GM12878 (cell line): ENCODE data around the gene GRK2. TPM values are rescaled to one million over a fixed set of nuclear protein-coding genes. Genes with fewer than 3 reads are reported as not detected.
A peak's percentile ranks its signal among the peaks of the same experiment; 100 is the strongest.

Source experiments
- ATAC-seq: fragments of 200-7000 bp; cut with Tn5 transposase; 3 replicates; pipeline ENCODE4 v1.9.1; 2020; ENCODE audit warnings: mild to moderate bottlenecking, moderate library complexity
- BruUV-seq: library from RNA; stranded (reverse); fragments of 400-500 nt; replicated peaks from 2 replicates; lab custom pipeline; 2021; lab: Mats Ljungman, UMichigan
- CTCF ChIA-PET: fragments of 300-600 bp; sonication (Branson Sonifier 250); formaldehyde crosslinking; extraction: SDS; loops from one replicate; lab custom pipeline; 2021; ENCODE audit warnings: inconsistent platforms; lab: Yijun Ruan, JAX
- POLR2A ChIA-PET: fragments of 350-600 bp; formaldehyde crosslinking; extraction: SDS; loops from one replicate; lab custom pipeline; 2021; ENCODE audit warnings: inconsistent platforms; lab: Charles Lee
- RAD21 ChIA-PET: fragments of 300-600 bp; sonication (Branson Sonifier 250); formaldehyde crosslinking; loops from one replicate; lab custom pipeline; 2023; ENCODE audit warnings: antibody characterized with exemption; ENCODE audit not compliant: unreplicated experiment; lab: Charles Lee
- SMC1A ChIA-PET: fragments of 300-600 bp; sonication (Branson Sonifier 250); formaldehyde crosslinking; loops from one replicate; lab custom pipeline; 2023; ENCODE audit not compliant: unreplicated experiment, uncharacterized antibody; lab: Charles Lee
- DNase-seq: peaks from one replicate; pipeline ENCODE4 v3.0.0-alpha.2; 2011; ENCODE audit warnings: low read depth, low spot score
- FAIRE-seq: peaks from 3 replicates; lab custom pipeline; 2011; peaks lifted over from hg19 to GRCh38; lab: Jason Lieb, UNC
- H2AFZ ChIP-seq: 2 replicates; pipeline ENCODE4 v1.6.0; 2011; ENCODE audit warnings: low read depth, low read length, control low read depth; ENCODE audit not compliant: control insufficient read depth
- H3K27ac ChIP-seq: 2 replicates; pipeline ENCODE4 v1.5.1; 2011; ENCODE audit warnings: control low read depth; ENCODE audit not compliant: control insufficient read depth, insufficient read depth
- H3K27me3 ChIP-seq, 2 experiments: replicated peaks in 1 of 2; 2 replicates each; pipeline versions ENCODE4 v1.6.0 to v1.6.1; 2011; ENCODE audit warnings: low read length in 1 of 2; ENCODE audit not compliant: control insufficient read depth in 2 of 2, insufficient read depth in 2 of 2
- H3K36me3 ChIP-seq, 2 experiments: 2 replicates each; pipeline ENCODE4 v1.5.1; 2011; ENCODE audit warnings: low read length in 1 of 2; ENCODE audit not compliant: control insufficient read depth in 2 of 2, insufficient read depth in 2 of 2
- H3K4me1 ChIP-seq: 2 replicates; pipeline ENCODE4 v1.6.1; 2011; ENCODE audit warnings: mild to moderate bottlenecking, low read length, moderate library complexity, mixed read lengths; ENCODE audit not compliant: control insufficient read depth, insufficient read depth
- H3K4me2 ChIP-seq: 2 replicates; pipeline ENCODE4 v1.6.0; 2011; ENCODE audit warnings: control low read depth; ENCODE audit not compliant: control insufficient read depth, insufficient read depth
- H3K4me3 ChIP-seq: fragments of 200-600 bp; sonication (generic); 2 replicates; pipeline ENCODE4 v1.5.1; 2016
- H3K79me2 ChIP-seq: 2 replicates; pipeline ENCODE4 v1.6.0; 2011; ENCODE audit warnings: low read length; ENCODE audit not compliant: control insufficient read depth, insufficient read depth
- H3K9ac ChIP-seq: 2 replicates; pipeline ENCODE4 v1.8.0; 2011; ENCODE audit warnings: low read length, control low read depth, mixed read lengths; ENCODE audit not compliant: control insufficient read depth, insufficient read depth
- H3K9me3 ChIP-seq: replicated peaks from 3 replicates; pipeline ENCODE4 v1.5.1; 2011; ENCODE audit warnings: mild to moderate bottlenecking, low read length; ENCODE audit not compliant: control insufficient read depth, insufficient read depth
- H4K20me1 ChIP-seq: 2 replicates; pipeline ENCODE4 v1.6.0; 2011; ENCODE audit not compliant: control insufficient read depth, insufficient read depth
- HDGF ChIP-seq: fragments of 450-650 bp; IDR thresholded peaks from 2 replicates; pipeline ENCODE4 v1.6.1; 2016; ENCODE audit warnings: antibody characterized with exemption
- NFIC ChIP-seq: IDR thresholded peaks from 2 replicates; pipeline ENCODE4 v1.6.1; 2012; ENCODE audit warnings: low read depth, mild to moderate bottlenecking, inconsistent platforms, low read length, moderate library complexity
- POLR2A ChIP-seq: IDR thresholded peaks from 2 replicates; pipeline ENCODE4 v1.6.1; 2011; ENCODE audit warnings: low read depth, mild to moderate bottlenecking, low read length
- POLR2AphosphoS5 ChIP-seq: IDR thresholded peaks from 2 replicates; pipeline ENCODE4 v1.6.1; 2011; ENCODE audit warnings: mild to moderate bottlenecking, low read length, inconsistent platforms
- RAD21 ChIP-seq: IDR thresholded peaks from 2 replicates; pipeline ENCODE4 v1.6.1; 2011; ENCODE audit warnings: mild to moderate bottlenecking, low read depth, low read length, moderate library complexity; ENCODE audit not compliant: insufficient read depth
- RFX5 ChIP-seq: IDR thresholded peaks from 2 replicates; pipeline ENCODE4 v1.6.1; 2011; ENCODE audit warnings: low read depth, low read length, improper control_type of control experiment
- SP1 ChIP-seq: IDR thresholded peaks from one replicate; pipeline ENCODE4 v1.6.1; 2011; ENCODE audit warnings: low read depth, low read length
- YY1 ChIP-seq: IDR thresholded peaks from 2 replicates; pipeline ENCODE4 v1.6.1; 2011; ENCODE audit warnings: low read depth, mild to moderate bottlenecking, low read length
- WGBS: methylation state at CpG from one replicate; pipeline ENCODE4 v1.1.6; 2016; ENCODE audit warnings: low lambda C conversion rate; ENCODE audit not compliant: insufficient replicate concordance, insufficient coverage; ENCODE audit errors: missing lambda C conversion rate; 5-methylcytosine and 5-hydroxymethylcytosine counted together
- in situ Hi-C: fragments of 300-500 bp; cut with MboI; formaldehyde crosslinking; loops from 9 replicates; pipeline ENCODE4 v1.14.3; 2018; ENCODE audit warnings: mixed read lengths
- intact Hi-C: fragments of 100-400 bp; cut with micrococcal nuclease; formaldehyde crosslinking; loops from one replicate; pipeline ENCODE4 v1.14.2; 2022; ENCODE audit not compliant: unreplicated experiment
- polyA plus RNA-seq, 11 experiments: library from polyadenylated mRNA; depleted of rRNA in 4 of 11; unstranded in 6 of 11; stranded (reverse) in 5 of 11; fragments of >200 nt; fragmentation: Nextera tagmentation in 4 of 11; fragmentation: Illumina TruSeq in 1 of 11; extraction: Ambion mirVana in 4 of 11; extraction: Trizol in 1 of 11; gene quantifications; 1 replicate in 1 of 11; 2 replicates in 10 of 11; pipeline versions ENCODE4 v1.2.1 to v1.2.3, GENCODE V29; 2011 to 2016; ENCODE audit warnings: inconsistent platforms in 2 of 11, missing spikeins in 2 of 11, low read depth in 1 of 11
- total RNA-seq, 4 experiments: library from RNA; depleted of rRNA in 3 of 4; stranded (reverse); fragments of >200 nt in 3 of 4; fragmentation: Illumina TruSeq in 1 of 4; extraction: Trizol in 1 of 4; gene quantifications; 2 replicates each; pipeline versions ENCODE4 v1.2.1 to v1.2.3, GENCODE V29; 2013 to 2021
- TF ChIP-seq, protein P1 (sequence below), 3 experiments: IDR thresholded peaks in 2 of 3; conservative IDR thresholded peaks in 1 of 3; 2 replicates each; pipeline ENCODE4 v1.5.1; 2011; ENCODE audit warnings: low read depth in 3 of 3, low read length in 3 of 3, mild to moderate bottlenecking in 3 of 3, control low read depth in 2 of 3, moderate library complexity in 2 of 3, inconsistent platforms in 1 of 3, mixed read lengths in 1 of 3; ENCODE audit not compliant: control insufficient read depth in 2 of 3, insufficient read depth in 1 of 3; ENCODE audit errors: extremely low read depth in 1 of 3
- TF ChIP-seq, protein P2 (sequence below): IDR thresholded peaks from 2 replicates; pipeline ENCODE4 v1.6.1; 2012; ENCODE audit warnings: low read depth, low read length, improper control_type of control experiment
- TF ChIP-seq, protein P3 (sequence below): fragments of 450-650 bp; IDR thresholded peaks from 2 replicates; pipeline ENCODE4 v1.6.1; 2016; ENCODE audit warnings: mild to moderate bottlenecking

The GRK2 gene
- total and polyA plus RNA-seq, 10 of the 15 experiments (the other 5 are each of a cell fraction or from before 2014, with no cell fraction given): 1.0 to 160 (median 66.1) TPM

DNA sequence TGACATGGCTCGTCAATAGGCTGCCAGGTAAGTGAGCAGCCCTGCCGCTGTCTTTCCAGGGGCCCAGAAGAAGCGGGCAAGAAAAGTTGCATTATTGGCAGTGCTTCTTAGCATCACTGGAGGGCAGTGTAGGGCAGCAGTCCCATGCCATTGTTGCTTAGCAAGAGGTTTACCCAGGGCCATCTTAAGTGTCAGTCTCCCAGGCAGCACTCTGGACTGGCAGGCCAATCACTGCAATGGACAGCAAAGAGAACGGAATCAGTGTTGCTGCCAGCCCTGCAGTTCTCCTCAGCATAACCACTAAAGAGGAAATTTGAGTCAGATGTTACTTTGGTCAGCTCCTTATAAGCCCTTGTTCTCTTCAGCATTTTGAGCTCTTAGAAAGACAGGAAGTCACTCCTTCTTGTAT lies 13.4 kb upstream of the GRK2 start:
- peaks cover 5% of the 10 kb centered on the region; the same call in 1 of the 2 replicates for H4K20me1 ChIP-seq
- TF ChIP-seq RFX5 (no peak), POLR2A (peak; percentile 46; the same call in 1 of the 2 replicates), RAD21 (peak; percentile 38), SP1 (no peak), NFIC (no peak), HDGF (0 out of 2 replicates have a peak, but pooled peaks have one; percentile 52), YY1 (peak; percentile 56; the same call in 1 of the 2 replicates), POLR2AphosphoS5 (peak; percentile 51; the same call in 1 of the 2 replicates)
- TF ChIP-seq, protein P1, sequence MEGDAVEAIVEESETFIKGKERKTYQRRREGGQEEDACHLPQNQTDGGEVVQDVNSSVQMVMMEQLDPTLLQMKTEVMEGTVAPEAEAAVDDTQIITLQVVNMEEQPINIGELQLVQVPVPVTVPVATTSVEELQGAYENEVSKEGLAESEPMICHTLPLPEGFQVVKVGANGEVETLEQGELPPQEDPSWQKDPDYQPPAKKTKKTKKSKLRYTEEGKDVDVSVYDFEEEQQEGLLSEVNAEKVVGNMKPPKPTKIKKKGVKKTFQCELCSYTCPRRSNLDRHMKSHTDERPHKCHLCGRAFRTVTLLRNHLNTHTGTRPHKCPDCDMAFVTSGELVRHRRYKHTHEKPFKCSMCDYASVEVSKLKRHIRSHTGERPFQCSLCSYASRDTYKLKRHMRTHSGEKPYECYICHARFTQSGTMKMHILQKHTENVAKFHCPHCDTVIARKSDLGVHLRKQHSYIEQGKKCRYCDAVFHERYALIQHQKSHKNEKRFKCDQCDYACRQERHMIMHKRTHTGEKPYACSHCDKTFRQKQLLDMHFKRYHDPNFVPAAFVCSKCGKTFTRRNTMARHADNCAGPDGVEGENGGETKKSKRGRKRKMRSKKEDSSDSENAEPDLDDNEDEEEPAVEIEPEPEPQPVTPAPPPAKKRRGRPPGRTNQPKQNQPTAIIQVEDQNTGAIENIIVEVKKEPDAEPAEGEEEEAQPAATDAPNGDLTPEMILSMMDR (IDR thresholded peaks at IDR 0.05 in 2 of 3, conservative IDR thresholded peaks at IDR 0.05 in 1 of 3; ENCODE audit: control insufficient read depth in 2 of 3, extremely low read depth in 1 of 3, insufficient read depth in 1 of 3, low read depth in 3 of 3, low read length in 3 of 3): peak; percentile 32 to 44 (median 35); a peak in 4 of 6 replicates
- TF ChIP-seq, protein P2, sequence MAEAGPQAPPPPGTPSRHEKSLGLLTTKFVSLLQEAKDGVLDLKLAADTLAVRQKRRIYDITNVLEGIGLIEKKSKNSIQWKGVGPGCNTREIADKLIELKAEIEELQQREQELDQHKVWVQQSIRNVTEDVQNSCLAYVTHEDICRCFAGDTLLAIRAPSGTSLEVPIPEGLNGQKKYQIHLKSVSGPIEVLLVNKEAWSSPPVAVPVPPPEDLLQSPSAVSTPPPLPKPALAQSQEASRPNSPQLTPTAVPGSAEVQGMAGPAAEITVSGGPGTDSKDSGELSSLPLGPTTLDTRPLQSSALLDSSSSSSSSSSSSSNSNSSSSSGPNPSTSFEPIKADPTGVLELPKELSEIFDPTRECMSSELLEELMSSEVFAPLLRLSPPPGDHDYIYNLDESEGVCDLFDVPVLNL: no peak
- TF ChIP-seq, protein P3, sequence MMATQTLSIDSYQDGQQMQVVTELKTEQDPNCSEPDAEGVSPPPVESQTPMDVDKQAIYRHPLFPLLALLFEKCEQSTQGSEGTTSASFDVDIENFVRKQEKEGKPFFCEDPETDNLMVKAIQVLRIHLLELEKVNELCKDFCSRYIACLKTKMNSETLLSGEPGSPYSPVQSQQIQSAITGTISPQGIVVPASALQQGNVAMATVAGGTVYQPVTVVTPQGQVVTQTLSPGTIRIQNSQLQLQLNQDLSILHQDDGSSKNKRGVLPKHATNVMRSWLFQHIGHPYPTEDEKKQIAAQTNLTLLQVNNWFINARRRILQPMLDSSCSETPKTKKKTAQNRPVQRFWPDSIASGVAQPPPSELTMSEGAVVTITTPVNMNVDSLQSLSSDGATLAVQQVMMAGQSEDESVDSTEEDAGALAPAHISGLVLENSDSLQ: peak; percentile 77
- FAIRE-seq (no peak), ATAC-seq (peak; percentile 74), DNase-seq (no peak)
- H3K79me2 ChIP-seq: no peaks in the 10 kb centered on the region; the same call in 1 of the 2 replicates
- no peak overlapping the region for H3K4me2 ChIP-seq
- H3K9me3 ChIP-seq: no peaks in the 10 kb centered on the region
- H2AFZ ChIP-seq: no peak overlapping the region
- H3K27me3 ChIP-seq: no peaks in the 10 kb centered on the region
- H3K36me3 ChIP-seq: peaks cover 64 to 68% of the 10 kb centered on the region in 2 experiments
- no peaks in the 10 kb centered on the region for H3K4me1 ChIP-seq
- intact Hi-C loops (no loop called here), in situ Hi-C loops (no loop called here)
- ChIA-PET RAD21 (interaction anchor here (1.2 to 1.5 kb wide), 2 partner anchors 13 to 65 kb away, joined by 5 to 6 read pairs; no protein-coding TSS in a partner anchor), POLR2A (interaction anchor here (0.5 to 1.0 kb wide), 2 partner anchors 10 to 103 kb away, joined by 4 to 5 read pairs; no protein-coding TSS in a partner anchor), CTCF (interaction anchor here (0.9 to 4.1 kb wide), 7 partner anchors 10 to 129 kb away, joined by 3 to 30 read pairs (median 7); no protein-coding TSS in a partner anchor), SMC1A (interaction anchor here (0.7 to 2.7 kb wide), 5 partner anchors 9 to 171 kb away, joined by 3 to 12 read pairs (median 3); no protein-coding TSS in a partner anchor)
- BruUV-seq: no TSS peak
- 77% methylated on average over 4 of the region's 4 CpGs for WGBS
- H3K4me3 ChIP-seq: no peak overlapping the region
- H3K27ac ChIP-seq: no peak overlapping the region
- no peak overlapping the region for H3K9ac ChIP-seq
